ENCODE data around the gene UPF1. TPM values are rescaled to one million over a fixed set of nuclear protein-coding genes. Genes with fewer than 3 reads are reported as not detected.

The UPF1 gene
- total RNA-seq, 2 experiments from 2014 or later, result 98.4 to 98.7 TPM

DNA sequence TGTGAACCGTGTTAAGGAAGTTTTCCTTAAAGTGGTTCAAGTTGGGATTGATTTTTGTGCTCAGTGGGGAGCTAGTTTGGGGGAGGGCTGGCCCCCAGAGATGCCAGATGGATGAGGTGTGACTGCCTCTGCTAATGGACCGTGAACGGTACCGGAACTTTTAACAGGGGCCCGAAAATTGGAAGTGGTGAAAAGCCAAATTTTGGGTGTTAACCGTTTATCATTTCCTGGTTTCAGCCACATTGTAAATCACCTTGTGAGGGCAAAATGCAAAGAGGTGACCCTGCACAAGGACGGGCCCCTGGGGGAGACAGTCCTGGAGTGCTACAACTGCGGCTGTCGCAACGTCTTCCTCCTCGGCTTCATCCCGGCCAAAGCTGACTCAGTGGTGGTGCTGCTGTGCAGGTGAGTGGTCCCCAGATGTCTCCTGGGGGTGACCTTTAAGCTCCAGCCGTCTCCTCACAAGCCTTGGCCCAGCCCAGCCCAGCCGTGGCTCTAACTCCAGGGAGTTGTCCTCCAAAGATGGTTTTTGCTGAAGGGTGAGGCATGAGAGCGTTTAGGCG, 18.2 kb downstream of the UPF1 start:
- no peak overlapping the region for H3K4me3 Mint-ChIP-seq
- ATAC-seq (no peak), DNase-seq (no peak)
- no peaks in the 10 kb centered on the region for H3K27me3 Mint-ChIP-seq
- H3K9me3 Mint-ChIP-seq (ENCODE audit: low read depth), result no peaks in the 10 kb centered on the region
- CTCF ChIA-PET, result interaction anchor here (1.0 to 5.9 kb wide), 3 partner anchors 16 to 462 kb away, joined by 3 to 58 read pairs (median 3); partner anchors contain the start of gene UPF1
- H3K36me3 Mint-ChIP-seq, result peaks cover 38% of the 10 kb centered on the region
- H3K27ac Mint-ChIP-seq, result peak overlapping the region; percentile 76
- H3K4me1 Mint-ChIP-seq, result peaks cover 55% of the 10 kb centered on the region

DNA sequence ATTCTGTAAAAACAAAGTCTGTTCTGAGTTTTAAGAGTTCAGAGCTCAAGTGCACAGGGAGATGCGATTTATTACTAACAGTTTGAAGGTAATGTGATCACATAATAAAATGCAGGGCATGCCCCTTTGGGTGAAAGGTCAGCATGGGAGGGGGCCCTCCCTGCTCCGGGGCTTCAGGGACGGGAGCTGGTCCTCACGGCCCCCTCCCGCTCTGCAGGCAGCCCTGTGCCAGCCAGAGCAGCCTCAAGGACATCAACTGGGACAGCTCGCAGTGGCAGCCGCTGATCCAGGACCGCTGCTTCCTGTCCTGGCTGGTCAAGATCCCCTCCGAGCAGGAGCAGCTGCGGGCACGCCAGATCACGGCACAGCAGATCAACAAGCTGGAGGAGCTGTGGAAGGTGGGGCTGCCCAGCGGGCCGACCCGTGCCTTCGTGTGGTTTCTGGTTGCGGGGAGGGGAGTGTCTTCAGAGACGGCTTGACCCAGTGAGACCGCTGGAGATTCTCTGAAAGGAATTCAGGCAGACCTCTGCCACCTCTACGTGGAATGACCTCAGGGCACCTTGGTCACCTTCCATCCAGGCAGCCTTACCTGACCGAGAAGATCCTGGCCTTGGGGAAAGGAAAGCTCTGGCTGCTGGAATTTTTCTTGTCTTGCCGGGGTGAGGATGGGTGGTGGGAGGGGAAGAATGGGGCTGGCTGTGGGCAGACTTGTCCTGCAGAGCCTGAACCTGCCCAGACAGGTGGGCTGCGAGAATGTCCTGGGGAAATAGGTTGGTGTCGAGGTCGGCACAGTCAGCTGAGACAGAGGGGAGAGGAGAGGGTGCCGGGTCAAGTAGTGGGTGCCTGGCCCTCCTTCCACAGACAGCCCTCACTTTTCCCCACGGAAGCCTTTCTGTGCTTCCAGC, 19.0 kb downstream of the UPF1 start:
- H3K27me3 Mint-ChIP-seq, result no peaks in the 10 kb centered on the region
- ATAC-seq (no peak), DNase-seq (no peak)
- CTCF ChIA-PET, result interaction anchor here (0.6 to 5.9 kb wide), 4 partner anchors 17 to 463 kb away, joined by 3 to 58 read pairs (median 3); partner anchors contain the start of gene UPF1
- H3K4me3 Mint-ChIP-seq, result no peak overlapping the region
- H3K27ac Mint-ChIP-seq, result no peak overlapping the region
- no peaks in the 10 kb centered on the region for H3K9me3 Mint-ChIP-seq (ENCODE audit: low read depth)
- H3K4me1 Mint-ChIP-seq, result peaks cover 48% of the 10 kb centered on the region
- H3K36me3 Mint-ChIP-seq, result peaks cover 38% of the 10 kb centered on the region

DNA sequence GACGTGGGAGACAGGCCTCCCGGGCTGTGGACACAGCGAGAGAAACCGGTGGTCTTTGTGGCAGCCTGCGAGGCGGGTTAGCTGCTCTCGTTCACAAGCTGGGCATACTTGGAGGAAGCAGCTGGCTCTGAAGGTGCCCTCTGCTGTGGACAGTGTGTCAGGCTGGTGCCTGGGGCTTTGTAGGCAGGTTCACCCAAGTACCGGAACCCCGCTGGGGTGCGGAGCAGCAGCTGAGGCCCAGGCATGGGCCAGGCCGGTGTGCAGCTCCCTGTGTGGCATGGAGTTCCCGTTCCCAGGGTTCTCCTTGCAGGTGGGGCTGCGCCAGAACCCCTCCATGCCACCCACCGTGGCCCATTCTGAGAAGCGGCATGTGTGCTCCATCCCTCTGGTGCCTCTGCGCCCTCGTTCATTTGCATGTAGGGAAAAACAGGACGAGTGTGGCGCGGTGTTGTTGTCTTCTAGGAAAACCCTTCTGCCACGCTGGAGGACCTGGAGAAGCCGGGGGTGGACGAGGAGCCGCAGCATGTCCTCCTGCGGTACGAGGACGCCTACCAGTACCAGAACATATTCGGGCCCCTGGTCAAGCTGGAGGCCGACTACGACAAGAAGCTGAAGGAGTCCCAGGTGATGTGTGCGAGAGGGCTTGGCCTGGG, 20.0 kb downstream of the UPF1 start:
- peaks cover 38% of the 10 kb centered on the region for H3K4me1 Mint-ChIP-seq
- no peak for ATAC-seq
- CTCF ChIA-PET, result interaction anchor here (0.6 kb wide), 1 partner anchor 228 kb away, joined by 3 read pairs; no protein-coding TSS in a partner anchor

DNA sequence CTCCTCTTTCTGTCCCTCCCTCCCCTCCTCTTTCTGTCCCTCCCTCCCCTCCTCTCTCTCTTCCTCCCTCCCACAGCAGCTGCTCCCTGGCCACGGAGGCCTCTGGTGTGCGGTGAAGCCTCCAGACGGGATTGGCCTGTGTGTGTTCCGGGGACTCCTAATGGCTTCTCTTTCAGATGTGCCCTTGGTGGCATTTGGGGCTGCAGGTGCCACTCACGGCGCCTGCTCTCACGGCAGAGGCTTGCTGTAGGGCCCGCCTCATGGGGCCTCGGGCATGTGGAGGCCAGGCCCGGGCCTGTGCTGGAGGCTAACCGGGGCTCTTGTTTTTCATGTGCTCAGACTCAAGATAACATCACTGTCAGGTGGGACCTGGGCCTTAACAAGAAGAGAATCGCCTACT, 20.9 kb downstream of the UPF1 start:
- peaks cover 29% of the 10 kb centered on the region for H3K4me1 Mint-ChIP-seq
- no peaks in the 10 kb centered on the region for H3K9me3 Mint-ChIP-seq (ENCODE audit: low read depth)
- no peak for ATAC-seq
- H3K27me3 Mint-ChIP-seq, result no peaks in the 10 kb centered on the region
- H3K4me3 Mint-ChIP-seq, result no peak overlapping the region
- CTCF ChIA-PET, result no interaction called here
- DNase-seq, result no peak
- no peak overlapping the region for H3K27ac Mint-ChIP-seq
- H3K36me3 Mint-ChIP-seq, result peaks cover 46% of the 10 kb centered on the region

More for the DNA sequence above, 20.0 kb downstream of the UPF1 start:
- no peak for DNase-seq
- Mint-ChIP-seq H3K27me3 (no peaks in the 10 kb centered on the region), H3K36me3 (peaks cover 45% of the 10 kb centered on the region), H3K4me3 (no peak overlapping the region), H3K9me3 (ENCODE audit: low read depth) (no peaks in the 10 kb centered on the region), H3K27ac (no peak overlapping the region)

DNA sequence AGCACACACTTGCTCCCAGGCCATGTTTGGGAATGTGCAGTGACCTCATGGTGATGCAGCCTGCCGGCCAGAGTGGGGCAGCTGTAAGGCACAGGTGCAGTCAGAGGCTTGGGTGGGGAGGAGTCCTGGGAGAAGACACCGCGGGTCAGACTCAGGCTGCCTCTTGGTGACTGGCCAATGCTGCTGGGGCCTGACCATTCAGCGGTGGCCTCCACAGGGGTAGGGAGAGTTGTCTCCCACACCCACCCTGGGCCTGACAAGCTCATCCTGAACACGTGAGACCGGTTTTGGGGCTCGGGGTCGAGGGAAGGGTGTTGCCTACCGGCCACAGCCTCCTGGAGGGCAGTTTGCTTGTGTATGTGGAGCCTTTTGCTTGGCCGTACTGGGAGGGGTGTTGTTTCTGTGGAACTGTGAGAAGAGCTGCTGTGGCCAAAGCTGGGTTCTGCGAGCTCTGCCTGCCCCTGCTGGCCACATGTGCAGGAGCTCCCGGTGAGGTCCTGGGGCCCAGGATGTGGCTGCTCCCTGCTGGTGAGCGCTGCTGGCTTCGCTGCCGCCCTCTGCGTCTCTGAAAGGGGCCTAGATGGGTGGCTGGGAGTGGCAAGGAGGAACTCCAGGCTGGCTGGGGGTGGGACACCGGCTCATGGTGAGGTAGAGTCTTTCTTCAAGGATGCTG, 22.1 kb downstream of the UPF1 start:
- no peak for ATAC-seq
- peaks cover 17% of the 10 kb centered on the region for H3K4me1 Mint-ChIP-seq
- H3K4me3 Mint-ChIP-seq, result no peak overlapping the region
- no peaks in the 10 kb centered on the region for H3K9me3 Mint-ChIP-seq (ENCODE audit: low read depth)
- no peak overlapping the region for H3K27ac Mint-ChIP-seq
- CTCF ChIA-PET, result interaction anchor here (1.0 to 1.4 kb wide), 2 partner anchors 10 to 12 kb away, joined by 4 to 5 read pairs; no protein-coding TSS in a partner anchor
- DNase-seq, result no peak
- H3K27me3 Mint-ChIP-seq, result no peaks in the 10 kb centered on the region
- H3K36me3 Mint-ChIP-seq, result peaks cover 49% of the 10 kb centered on the region

DNA sequence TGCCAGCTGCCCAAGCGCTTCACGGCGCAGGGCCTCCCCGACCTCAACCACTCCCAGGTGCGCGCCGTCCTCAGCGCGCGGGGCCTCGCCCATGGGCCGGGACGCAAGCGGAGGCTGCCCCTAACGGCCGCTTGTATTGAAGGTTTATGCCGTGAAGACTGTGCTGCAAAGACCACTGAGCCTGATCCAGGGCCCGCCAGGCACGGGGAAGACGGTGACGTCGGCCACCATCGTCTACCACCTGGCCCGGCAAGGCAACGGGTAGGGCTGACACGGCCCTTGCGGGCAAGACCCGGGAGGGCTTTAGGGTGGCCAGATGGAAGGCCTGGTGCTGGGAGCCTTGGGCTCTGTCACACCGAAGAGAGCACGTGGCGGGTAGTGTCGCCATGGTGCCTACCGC, 23.2 kb downstream of the UPF1 start:
- Mint-ChIP-seq H3K9me3 (ENCODE audit: low read depth) (no peaks in the 10 kb centered on the region), H3K27ac (no peak overlapping the region), H3K27me3 (no peaks in the 10 kb centered on the region), H3K36me3 (peaks cover 42% of the 10 kb centered on the region), H3K4me1 (peaks cover 6% of the 10 kb centered on the region), H3K4me3 (no peak overlapping the region)
- no peak for DNase-seq
- CTCF ChIA-PET, result interaction anchor here (1.4 to 1.9 kb wide), 2 partner anchors 8 to 11 kb away, joined by 5 to 9 read pairs; no protein-coding TSS in a partner anchor
- ATAC-seq, result no peak

DNA sequence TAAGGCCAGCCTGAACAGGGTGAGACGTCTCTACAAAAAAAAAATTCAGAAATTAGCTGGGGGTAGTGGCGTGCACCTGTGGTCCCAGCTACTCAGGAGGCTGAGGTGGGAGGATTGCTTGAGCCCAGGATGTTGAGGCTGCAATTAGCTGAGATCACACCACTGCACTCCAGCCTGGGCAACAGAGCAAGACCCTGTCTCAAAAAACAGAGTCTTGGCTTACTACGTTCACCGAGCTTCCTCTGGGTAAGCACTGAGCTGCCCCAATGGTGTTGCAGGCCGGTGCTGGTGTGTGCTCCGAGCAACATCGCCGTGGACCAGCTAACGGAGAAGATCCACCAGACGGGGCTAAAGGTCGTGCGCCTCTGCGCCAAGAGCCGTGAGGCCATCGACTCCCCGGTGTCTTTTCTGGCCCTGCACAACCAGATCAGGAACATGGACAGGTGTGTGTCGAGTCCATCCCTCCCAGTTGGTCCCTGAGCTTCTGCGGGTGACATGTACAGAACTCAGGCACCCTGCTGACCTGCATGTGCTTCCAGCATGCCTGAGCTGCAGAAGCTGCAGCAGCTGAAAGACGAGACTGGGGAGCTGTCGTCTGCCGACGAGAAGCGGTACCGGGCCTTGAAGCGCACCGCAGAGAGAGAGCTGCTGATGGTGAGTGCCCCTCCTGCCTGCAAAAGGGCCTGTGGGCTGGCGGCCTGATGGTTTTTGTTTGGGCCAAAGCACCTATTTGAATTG, 24.1 kb downstream of the UPF1 start:
- H3K27me3 Mint-ChIP-seq, result no peaks in the 10 kb centered on the region
- ATAC-seq, result no peak
- no peak overlapping the region for H3K4me3 Mint-ChIP-seq
- DNase-seq, result no peak
- H3K9me3 Mint-ChIP-seq (ENCODE audit: low read depth), result no peaks in the 10 kb centered on the region
- peaks cover 2% of the 10 kb centered on the region for H3K4me1 Mint-ChIP-seq
- no peak overlapping the region for H3K27ac Mint-ChIP-seq
- H3K36me3 Mint-ChIP-seq, result peaks cover 41% of the 10 kb centered on the region
- CTCF ChIA-PET, result interaction anchor here (0.9 to 1.9 kb wide), 5 partner anchors 9 to 336 kb away, joined by 3 to 9 read pairs (median 3); no protein-coding TSS in a partner anchor

DNA sequence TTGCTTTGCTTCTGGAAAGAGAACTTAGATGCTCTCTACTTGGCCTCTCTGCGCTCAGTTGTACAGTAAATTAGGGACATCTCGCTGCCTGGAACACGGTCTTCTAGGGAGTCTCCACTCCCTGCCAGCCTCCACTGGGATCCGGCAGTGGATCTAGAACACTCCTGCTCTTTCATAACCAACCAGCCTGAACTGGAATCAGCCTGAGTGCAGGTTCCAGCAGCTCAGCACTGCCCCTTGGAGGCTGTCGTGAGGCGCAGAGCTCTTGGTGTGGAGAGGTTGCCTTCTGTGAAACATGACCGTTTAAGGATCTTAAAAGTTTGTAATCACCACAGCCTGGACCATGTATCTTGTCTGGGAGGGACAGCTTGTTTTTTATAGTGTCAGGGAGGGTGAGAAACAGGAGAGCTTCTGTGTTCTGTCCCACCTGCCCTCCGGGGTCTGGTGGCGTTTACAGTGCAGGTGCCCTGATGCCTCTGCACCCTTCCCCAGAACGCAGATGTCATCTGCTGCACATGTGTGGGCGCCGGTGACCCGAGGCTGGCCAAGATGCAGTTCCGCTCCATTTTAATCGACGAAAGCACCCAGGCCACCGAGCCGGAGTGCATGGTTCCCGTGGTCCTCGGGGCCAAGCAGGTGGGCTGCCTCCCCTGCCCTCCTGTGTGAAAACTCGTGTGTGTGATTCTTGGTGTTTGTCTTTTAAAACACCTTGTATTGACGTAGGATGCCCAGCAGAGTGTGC, 24.8 kb downstream of the UPF1 start:
- ATAC-seq, result no peak
- CTCF ChIA-PET, result interaction anchor here (1.0 to 1.9 kb wide), 4 partner anchors 10 to 337 kb away, joined by 3 to 9 read pairs (median 3); no protein-coding TSS in a partner anchor
- Mint-ChIP-seq H3K4me1 (peaks cover 3% of the 10 kb centered on the region), H3K36me3 (peaks cover 40% of the 10 kb centered on the region), H3K4me3 (no peak overlapping the region), H3K9me3 (ENCODE audit: low read depth) (no peaks in the 10 kb centered on the region), H3K27me3 (no peaks in the 10 kb centered on the region), H3K27ac (no peak overlapping the region)
- no peak for DNase-seq

DNA sequence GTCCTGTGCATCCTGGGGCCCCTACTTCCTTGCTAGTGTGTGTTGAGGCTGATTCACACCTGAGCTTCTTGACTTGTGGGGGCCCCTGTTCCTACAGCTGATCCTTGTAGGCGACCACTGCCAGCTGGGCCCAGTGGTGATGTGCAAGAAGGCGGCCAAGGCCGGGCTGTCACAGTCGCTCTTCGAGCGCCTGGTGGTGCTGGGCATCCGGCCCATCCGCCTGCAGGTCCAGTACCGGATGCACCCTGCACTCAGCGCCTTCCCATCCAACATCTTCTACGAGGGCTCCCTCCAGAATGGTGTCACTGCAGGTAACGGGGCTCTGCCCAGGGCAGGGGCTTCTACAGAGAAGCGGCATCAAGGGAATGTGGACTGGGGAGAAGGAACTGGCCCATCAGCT, 25.5 kb downstream of the UPF1 start:
- H3K36me3 Mint-ChIP-seq, result peaks cover 43% of the 10 kb centered on the region
- H3K9me3 Mint-ChIP-seq (ENCODE audit: low read depth), result no peaks in the 10 kb centered on the region
- H3K4me3 Mint-ChIP-seq, result no peak overlapping the region
- DNase-seq (no peak), ATAC-seq (no peak)
- CTCF ChIA-PET, result no interaction called here
- H3K27ac Mint-ChIP-seq, result no peak overlapping the region
- H3K4me1 Mint-ChIP-seq, result peaks cover 3% of the 10 kb centered on the region
- H3K27me3 Mint-ChIP-seq, result no peaks in the 10 kb centered on the region

DNA sequence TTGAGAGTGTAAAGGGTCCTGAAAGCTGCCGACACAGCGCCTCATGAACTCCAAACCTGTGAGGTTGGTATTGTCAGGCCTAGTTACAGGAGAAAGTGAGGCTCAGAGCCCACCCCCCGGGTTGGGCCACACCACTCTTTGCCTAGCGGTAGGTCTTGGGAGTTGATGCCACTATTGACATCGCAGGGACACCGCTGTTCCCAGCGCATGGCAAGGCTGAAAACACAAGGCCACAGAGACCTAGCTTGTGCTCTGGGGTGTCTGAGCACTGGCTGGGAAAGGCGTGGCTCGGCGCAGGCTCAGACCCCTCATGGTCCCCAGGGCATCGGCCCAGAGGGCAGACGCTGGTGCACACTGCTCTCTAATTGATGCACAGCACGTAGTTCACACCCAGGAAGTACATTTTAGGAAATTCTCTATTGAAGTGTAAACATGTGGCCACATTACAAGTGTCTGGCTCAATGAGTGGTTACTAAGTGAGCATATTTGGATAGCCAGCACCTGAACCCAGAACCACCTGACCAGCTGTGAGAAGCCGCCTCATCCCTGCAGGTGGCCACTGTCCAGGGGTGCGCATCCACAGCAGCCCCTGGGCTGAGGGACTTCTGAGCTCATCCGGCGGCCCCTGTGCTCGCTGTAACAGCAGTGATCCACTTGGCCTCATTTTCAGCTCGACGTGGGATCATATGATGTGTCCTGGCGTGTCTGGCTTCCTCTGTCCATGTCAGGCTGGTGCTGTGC, 27.3 kb downstream of the UPF1 start:
- Mint-ChIP-seq H3K9me3 (ENCODE audit: low read depth) (no peaks in the 10 kb centered on the region), H3K36me3 (peaks cover 38% of the 10 kb centered on the region), H3K27ac (no peak overlapping the region), H3K4me1 (peaks cover 3% of the 10 kb centered on the region), H3K27me3 (no peaks in the 10 kb centered on the region), H3K4me3 (no peak overlapping the region)
- no peak for DNase-seq
- no peak for ATAC-seq
- CTCF ChIA-PET, result interaction anchor here (0.8 to 1.4 kb wide), 2 partner anchors 11 to 12 kb away, joined by 3 to 6 read pairs; no protein-coding TSS in a partner anchor

DNA sequence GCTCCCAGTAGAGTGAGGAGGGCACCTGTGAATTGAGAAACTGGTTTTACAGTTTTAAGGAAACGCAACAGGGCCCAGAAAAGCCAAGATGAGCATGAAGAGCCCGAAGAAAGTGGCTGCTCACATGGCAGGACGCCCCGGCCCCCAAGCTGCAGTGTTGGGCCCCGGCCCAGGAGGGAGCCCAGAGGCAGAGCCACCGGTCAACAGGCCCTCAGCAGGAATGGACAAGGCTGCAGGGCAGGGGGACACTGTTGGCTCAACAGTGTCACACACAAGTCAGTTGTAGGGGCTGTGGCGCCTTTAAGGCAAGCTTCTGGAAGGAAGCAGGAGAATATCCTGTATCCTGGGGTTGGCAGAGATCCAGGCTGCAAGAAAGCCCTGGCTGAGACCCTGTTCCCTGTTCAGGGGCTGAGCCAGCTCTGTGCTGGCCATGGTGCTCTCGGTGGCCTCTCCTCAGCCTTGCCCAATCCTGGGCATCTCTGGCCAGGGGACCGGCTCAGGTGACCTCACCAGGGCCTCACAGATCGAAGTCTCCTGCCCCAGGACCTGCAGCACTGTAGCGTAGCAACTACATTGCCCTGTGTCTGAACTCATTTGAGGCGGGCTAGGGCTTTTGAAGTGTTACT, 28.0 kb downstream of the UPF1 start:
- H3K27ac Mint-ChIP-seq, result no peak overlapping the region
- no peak overlapping the region for H3K4me3 Mint-ChIP-seq
- H3K27me3 Mint-ChIP-seq, result no peaks in the 10 kb centered on the region
- H3K4me1 Mint-ChIP-seq, result peaks cover 3% of the 10 kb centered on the region
- CTCF ChIA-PET, result interaction anchor here (0.8 to 1.5 kb wide), 2 partner anchors 11 to 13 kb away, joined by 3 to 4 read pairs; no protein-coding TSS in a partner anchor
- peaks cover 37% of the 10 kb centered on the region for H3K36me3 Mint-ChIP-seq
- ATAC-seq (no peak), DNase-seq (no peak)
- no peaks in the 10 kb centered on the region for H3K9me3 Mint-ChIP-seq (ENCODE audit: low read depth)

Measured in activated CD8-positive, alpha-beta memory T cell treated with anti-CD3 and anti-CD28 coated beads, Interleukin-2, amount 10 ng/mL, durations not matched to agents 7 days and 5 days (primary cell).